IgD-negative memory B cell (primary cell): ENCODE measurements around the gene RUBCNL. TPM values are rescaled to one million over a fixed set of nuclear protein-coding genes. Genes with fewer than 3 reads are reported as not detected.

Experiments used
- H3K27ac Mint-ChIP-seq, 3 donors: one replicate each; pipeline ENCODE4 v1.8.0; 2020 to 2022; ENCODE audit warnings: mild to moderate bottlenecking in 3 of 3, mixed read lengths in 3 of 3, moderate library complexity in 1 of 3
- H3K27me3 Mint-ChIP-seq: one replicate; pipeline ENCODE4 v1.8.0; 2021; ENCODE audit warnings: mixed read lengths
- H3K36me3 Mint-ChIP-seq: one replicate; pipeline ENCODE4 v1.8.0; 2020; ENCODE audit warnings: mild to moderate bottlenecking, mixed read lengths
- H3K4me1 Mint-ChIP-seq, 3 donors: one replicate each; pipeline ENCODE4 v1.8.0; 2020 to 2022; ENCODE audit warnings: mixed read lengths in 3 of 3, mild to moderate bottlenecking in 1 of 3
- H3K4me3 Mint-ChIP-seq, 4 donors: one replicate each; pipeline ENCODE4 v1.8.0; 2020 to 2022; ENCODE audit warnings: mild to moderate bottlenecking in 4 of 4, mixed read lengths in 4 of 4, moderate library complexity in 3 of 4
- H3K9me3 Mint-ChIP-seq, 3 donors: one replicate each; pipeline ENCODE4 v1.8.0; 2020 to 2021; ENCODE audit warnings: mixed read lengths in 3 of 3, mild to moderate bottlenecking in 1 of 3
- polyA plus RNA-seq: library from polyadenylated mRNA; unstranded; fragments of 300-500 nt; fragmentation: Illumina TruSeq; gene quantifications from one replicate; pipeline ENCODE4 v1.2.3, GENCODE V29; 2021

Gene RUBCNL
- polyA plus RNA-seq, 1 donor from 2014 or later = 82.6 TPM

DNA sequence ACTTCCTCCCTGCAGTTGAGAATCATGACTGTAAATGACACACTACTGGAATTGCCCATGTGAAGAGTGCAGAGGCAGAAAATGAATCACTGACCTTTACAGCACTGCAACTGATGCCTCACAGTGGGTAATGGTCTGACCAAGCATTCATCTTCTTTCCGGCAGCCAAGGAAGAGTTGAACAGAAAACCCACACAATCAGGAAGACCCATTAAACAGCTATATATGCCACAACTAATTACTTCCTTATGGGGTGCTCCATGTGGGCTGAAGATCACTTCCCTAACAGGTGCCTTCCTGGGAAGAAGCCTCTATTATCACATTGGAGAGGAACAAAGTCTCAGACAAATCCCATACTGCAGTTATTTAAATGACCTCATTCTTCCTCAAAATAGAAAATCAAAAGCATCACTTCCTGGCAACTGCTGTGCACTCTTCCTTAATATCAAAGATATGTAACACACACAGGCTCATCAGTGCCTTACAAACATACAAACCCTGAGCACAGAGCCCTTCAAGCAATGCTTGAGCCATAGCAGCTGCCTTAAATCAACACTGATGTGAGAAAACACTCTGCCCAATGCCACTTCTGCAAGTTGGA is 45.8 kb downstream of the RUBCNL start:
- peaks cover 36 to 48% (median 48%) of the 10 kb centered on the region in 3 donors for H3K4me1 Mint-ChIP-seq
- peak overlapping the region; percentile 61 to 92 (median 73) for H3K27ac Mint-ChIP-seq
- H3K9me3 Mint-ChIP-seq = peaks cover 0 to 4% (median 0%) of the 10 kb centered on the region in 3 donors
- H3K36me3 Mint-ChIP-seq = peaks cover 6% of the 10 kb centered on the region
- no peaks in the 10 kb centered on the region for H3K27me3 Mint-ChIP-seq
- peak overlapping the region in 3 of 4 donors; percentile 5 to 52 (median 52) for H3K4me3 Mint-ChIP-seq

DNA sequence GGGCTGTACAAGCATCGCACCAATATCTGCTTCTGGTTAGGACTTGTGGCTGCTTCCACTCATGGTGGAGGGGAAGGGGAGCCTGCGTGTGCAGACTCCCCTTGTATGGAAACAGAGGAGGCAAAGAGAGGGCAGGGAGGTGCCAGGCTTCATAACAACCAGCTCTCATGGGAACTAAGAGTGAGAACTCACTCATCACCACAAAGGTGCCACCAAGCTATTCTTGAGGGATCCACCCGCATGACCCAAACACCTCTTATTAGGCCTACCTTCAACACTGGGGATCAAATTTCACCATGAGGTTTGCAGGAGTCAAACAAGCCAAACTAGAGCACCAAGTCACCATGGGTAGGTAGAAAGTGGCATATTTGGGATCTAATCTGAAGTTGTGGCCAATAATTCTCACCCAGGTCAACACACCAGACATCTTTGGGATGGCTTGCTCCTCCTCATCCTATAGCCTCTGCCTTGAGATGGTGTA is 46.4 kb downstream of the RUBCNL start:
- Mint-ChIP-seq H3K27ac (peak overlapping the region in 2 of 3 donors; percentile 73 to 92), H3K36me3 (peaks cover 6% of the 10 kb centered on the region), H3K4me1 (peaks cover 36 to 50% (median 48%) of the 10 kb centered on the region in 3 donors), H3K4me3 (peak overlapping the region in 2 of 4 donors; percentile 1 to 52), H3K27me3 (no peaks in the 10 kb centered on the region), H3K9me3 (peaks cover 0 to 4% (median 0%) of the 10 kb centered on the region in 3 donors)

DNA sequence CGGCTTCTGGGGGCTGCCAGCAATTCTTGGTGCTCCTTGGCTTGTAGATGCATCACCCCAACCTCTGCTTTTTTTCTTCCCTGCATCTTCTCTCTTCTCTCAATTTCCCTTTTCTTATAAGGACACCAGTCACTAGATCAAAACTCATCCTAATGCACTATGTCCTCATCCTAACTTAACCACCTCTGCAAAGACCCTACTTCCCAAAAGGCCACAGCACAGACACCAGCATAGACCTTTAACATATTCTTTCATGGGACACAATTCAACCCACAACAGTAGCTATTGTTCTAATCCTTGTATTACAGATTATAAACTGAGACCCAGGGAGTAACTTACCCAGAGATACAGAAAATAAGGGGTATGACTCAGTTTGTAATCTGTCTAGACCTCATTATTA is 47.0 kb downstream of the RUBCNL start:
- H3K4me1 Mint-ChIP-seq = peaks cover 36 to 54% (median 53%) of the 10 kb centered on the region in 3 donors

GRCh38 chr13:46339035-46339666 is 47.9 kb downstream of the RUBCNL start:
- peak overlapping the region in 3 of 4 donors; percentile 33 to 63 (median 52) for H3K4me3 Mint-ChIP-seq
- H3K36me3 Mint-ChIP-seq = peaks cover 6% of the 10 kb centered on the region
- peaks cover 0 to 4% (median 0%) of the 10 kb centered on the region in 3 donors for H3K9me3 Mint-ChIP-seq
- H3K27me3 Mint-ChIP-seq = no peaks in the 10 kb centered on the region
- H3K27ac Mint-ChIP-seq = peak overlapping the region; percentile 75 to 87 (median 86)
- H3K4me1 Mint-ChIP-seq = peaks cover 43 to 59% (median 58%) of the 10 kb centered on the region in 3 donors

More for the DNA sequence above, 47.0 kb downstream of the RUBCNL start:
- H3K4me3 Mint-ChIP-seq = peak overlapping the region in 2 of 4 donors; percentile 1 to 19
- H3K27ac Mint-ChIP-seq = peak overlapping the region in 2 of 3 donors; percentile 0 to 73
- no peaks in the 10 kb centered on the region for H3K27me3 Mint-ChIP-seq
- H3K36me3 Mint-ChIP-seq = peaks cover 6% of the 10 kb centered on the region
- peaks cover 0 to 4% (median 0%) of the 10 kb centered on the region in 3 donors for H3K9me3 Mint-ChIP-seq

DNA sequence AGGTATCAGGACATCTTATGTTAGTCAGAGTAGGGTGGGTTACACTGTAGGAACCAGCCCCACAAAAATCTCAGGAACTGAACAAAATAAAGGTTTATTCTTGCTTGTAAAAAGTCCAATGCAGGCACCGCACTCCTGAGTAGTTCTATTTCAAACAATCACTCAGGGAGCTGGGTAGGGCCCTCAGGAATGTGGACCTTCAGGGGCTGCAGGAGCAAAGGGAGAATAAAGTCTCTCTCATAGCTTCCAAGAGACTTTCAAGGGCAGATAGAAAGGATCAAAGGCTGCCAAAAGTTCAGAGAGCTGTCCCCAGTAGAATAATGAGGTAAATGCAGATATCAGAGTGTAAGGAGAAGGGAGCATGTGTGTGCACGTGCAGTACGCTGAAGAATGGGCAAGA is 49.4 kb downstream of the RUBCNL start:
- Mint-ChIP-seq H3K36me3 (peaks cover 6% of the 10 kb centered on the region), H3K4me1 (peaks cover 44 to 65% (median 60%) of the 10 kb centered on the region in 3 donors), H3K4me3 (peak overlapping the region in 1 of 4 donors; percentile 63)

GRCh38 chr13:46334035-46334822 is 52.8 kb downstream of the RUBCNL start:
- peaks cover 4% of the 10 kb centered on the region for H3K36me3 Mint-ChIP-seq

More for the DNA sequence above, 49.4 kb downstream of the RUBCNL start:
- Mint-ChIP-seq H3K27ac (peak overlapping the region in 1 of 3 donors; percentile 56), H3K27me3 (no peaks in the 10 kb centered on the region), H3K9me3 (peaks cover 0 to 4% (median 0%) of the 10 kb centered on the region in 3 donors)

GRCh38 chr13:46332772-46333171 is 54.3 kb downstream of the RUBCNL start:
- Mint-ChIP-seq H3K9me3 (peaks cover 0 to 4% (median 0%) of the 10 kb centered on the region in 3 donors), H3K27me3 (no peaks in the 10 kb centered on the region), H3K36me3 (peaks cover 4% of the 10 kb centered on the region), H3K27ac (no peak overlapping the region), H3K4me1 (peaks cover 16 to 31% (median 21%) of the 10 kb centered on the region in 3 donors), H3K4me3 (no peak overlapping the region)

More at GRCh38 chr13:46334035-46334822, 52.8 kb downstream of the RUBCNL start:
- Mint-ChIP-seq H3K9me3 (peaks cover 0 to 4% (median 0%) of the 10 kb centered on the region in 3 donors), H3K4me3 (no peak overlapping the region), H3K4me1 (peaks cover 19 to 39% (median 31%) of the 10 kb centered on the region in 3 donors), H3K27ac (peak overlapping the region in 2 of 3 donors; percentile 26 to 64), H3K27me3 (no peaks in the 10 kb centered on the region)

DNA sequence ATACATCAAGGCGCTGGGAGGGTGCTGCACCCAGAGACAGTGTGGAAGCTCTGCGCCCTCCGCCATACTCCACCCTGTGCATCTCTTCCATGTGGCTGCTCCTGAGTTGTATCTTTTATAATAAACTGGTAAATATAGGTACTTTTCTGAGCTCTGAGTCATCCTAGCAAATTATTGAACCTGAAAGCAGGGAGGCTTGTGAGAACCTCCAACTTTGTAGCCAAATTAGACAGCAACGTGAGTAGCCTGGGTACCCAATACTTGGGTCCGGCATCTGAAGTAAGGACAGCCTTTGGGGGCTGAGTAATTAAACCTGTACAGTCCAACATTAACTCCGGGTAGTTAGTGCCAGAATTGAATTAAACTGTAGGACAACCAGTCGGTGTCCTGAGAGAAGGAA is 57.4 kb downstream of the RUBCNL start:
- H3K4me1 Mint-ChIP-seq = peaks cover 10 to 17% (median 12%) of the 10 kb centered on the region in 3 donors
- no peak overlapping the region for H3K4me3 Mint-ChIP-seq
- no peaks in the 10 kb centered on the region for H3K36me3 Mint-ChIP-seq
- no peaks in the 10 kb centered on the region for H3K9me3 Mint-ChIP-seq
- no peaks in the 10 kb centered on the region for H3K27me3 Mint-ChIP-seq
- no peak overlapping the region for H3K27ac Mint-ChIP-seq

DNA sequence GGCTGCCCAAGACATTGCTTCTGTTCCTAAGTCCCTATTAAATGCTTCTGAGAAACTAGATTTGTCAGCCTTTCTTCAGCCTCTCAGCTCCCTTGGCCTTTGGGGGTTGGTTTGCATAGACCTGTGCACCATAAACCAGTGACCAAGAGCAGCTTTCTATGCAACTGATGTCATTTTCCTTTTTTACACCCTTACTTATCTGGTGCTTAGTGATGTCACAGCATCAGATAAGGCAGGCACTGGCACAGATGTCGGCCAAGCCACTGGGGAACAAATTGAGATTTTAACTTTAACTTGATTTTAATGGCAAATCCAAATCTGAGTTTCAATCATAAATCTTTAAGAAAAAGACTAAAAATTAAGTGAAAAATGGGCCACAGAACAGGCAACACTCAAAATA is 59.8 kb downstream of the RUBCNL start:
- H3K9me3 Mint-ChIP-seq = no peaks in the 10 kb centered on the region
- H3K27me3 Mint-ChIP-seq = no peaks in the 10 kb centered on the region
- H3K27ac Mint-ChIP-seq = no peak overlapping the region
- no peaks in the 10 kb centered on the region for H3K36me3 Mint-ChIP-seq
- H3K4me1 Mint-ChIP-seq = peaks cover 0 to 2% (median under 1%) of the 10 kb centered on the region in 3 donors
- no peak overlapping the region for H3K4me3 Mint-ChIP-seq

DNA sequence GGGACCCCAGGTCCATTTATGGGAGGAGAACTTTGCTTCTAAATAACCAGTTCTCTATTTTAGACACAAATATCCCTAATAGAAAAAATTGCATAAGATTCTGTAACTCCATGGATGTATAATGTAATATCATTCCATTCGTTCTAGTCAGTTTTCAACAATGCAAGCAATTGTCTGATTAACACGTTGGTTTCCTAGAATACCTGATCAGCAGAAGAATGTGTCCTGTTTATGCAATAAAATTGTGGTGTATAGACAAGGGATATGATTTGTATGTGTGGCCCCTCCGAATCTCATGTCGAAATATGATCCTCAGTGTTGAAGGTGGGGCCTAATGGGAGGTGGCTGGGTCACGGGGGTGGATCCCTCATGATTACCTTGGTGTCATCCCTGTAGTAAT is 62.1 kb downstream of the RUBCNL start:
- no peaks in the 10 kb centered on the region for H3K27me3 Mint-ChIP-seq
- H3K9me3 Mint-ChIP-seq = no peaks in the 10 kb centered on the region

GRCh38 chr13:46321494-46322225 is 65.4 kb downstream of the RUBCNL start:
- Mint-ChIP-seq H3K27ac (peak overlapping the region in 2 of 3 donors; percentile 10 to 36), H3K27me3 (no peaks in the 10 kb centered on the region), H3K4me3 (no peak overlapping the region), H3K4me1 (peaks cover 0 to 11% (median 11%) of the 10 kb centered on the region in 3 donors), H3K36me3 (no peaks in the 10 kb centered on the region), H3K9me3 (no peaks in the 10 kb centered on the region)

More for the DNA sequence above, 62.1 kb downstream of the RUBCNL start:
- H3K4me3 Mint-ChIP-seq = no peak overlapping the region
- H3K4me1 Mint-ChIP-seq = peaks cover 2 to 7% (median 5%) of the 10 kb centered on the region in 3 donors
- no peaks in the 10 kb centered on the region for H3K36me3 Mint-ChIP-seq
- H3K27ac Mint-ChIP-seq = no peak overlapping the region

DNA sequence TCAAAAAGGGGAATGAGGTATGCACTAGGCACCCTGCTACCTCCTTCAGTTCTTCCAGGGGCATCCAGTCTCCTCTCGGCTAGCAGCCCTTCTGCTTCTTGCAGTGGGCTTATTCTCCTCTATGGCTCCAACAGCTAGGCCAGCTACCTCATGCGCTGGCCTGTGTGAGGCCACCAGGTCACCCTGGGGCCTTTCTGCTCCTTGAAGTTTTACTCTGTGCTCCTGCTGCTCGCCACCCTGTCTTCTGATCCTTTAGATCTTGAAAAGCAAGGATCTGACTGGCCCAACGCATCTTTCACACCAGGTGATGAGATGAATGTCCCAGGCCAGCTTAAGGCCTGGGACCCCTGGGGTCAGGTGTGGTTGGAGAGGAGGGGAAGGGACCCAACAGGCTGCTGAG is 66.2 kb downstream of the RUBCNL start:
- H3K4me3 Mint-ChIP-seq = no peak overlapping the region
- no peaks in the 10 kb centered on the region for H3K36me3 Mint-ChIP-seq
- no peaks in the 10 kb centered on the region for H3K9me3 Mint-ChIP-seq
- peak overlapping the region in 1 of 3 donors; percentile 10 for H3K27ac Mint-ChIP-seq
- H3K27me3 Mint-ChIP-seq = no peaks in the 10 kb centered on the region
- H3K4me1 Mint-ChIP-seq = peaks cover 0 to 11% (median 11%) of the 10 kb centered on the region in 3 donors

DNA sequence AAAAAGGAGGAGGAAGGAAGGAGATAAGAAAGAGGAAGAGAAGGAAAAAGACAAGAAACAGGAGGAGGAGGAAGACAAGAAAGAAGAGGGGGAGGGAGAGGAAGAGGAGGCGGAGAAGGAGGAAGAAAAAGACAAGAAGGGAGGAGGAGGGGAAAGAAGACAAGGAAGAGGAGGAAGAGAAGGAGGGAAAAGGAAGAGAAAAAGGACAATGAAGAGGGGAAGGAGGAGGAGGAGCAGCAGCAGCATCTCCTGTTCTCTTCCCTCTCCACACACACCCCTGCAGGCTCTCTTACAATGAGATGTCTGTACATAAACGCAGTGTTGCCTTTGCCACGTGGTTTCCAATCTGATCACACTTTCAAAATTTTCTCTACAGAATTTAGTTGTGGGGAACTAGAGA is 66.6 kb downstream of the RUBCNL start:
- peaks cover 2% of the 10 kb centered on the region for H3K36me3 Mint-ChIP-seq
- no peaks in the 10 kb centered on the region for H3K9me3 Mint-ChIP-seq
- H3K27ac Mint-ChIP-seq = no peak overlapping the region
- no peaks in the 10 kb centered on the region for H3K27me3 Mint-ChIP-seq
- peaks cover 0 to 11% (median 11%) of the 10 kb centered on the region in 3 donors for H3K4me1 Mint-ChIP-seq
- H3K4me3 Mint-ChIP-seq = no peak overlapping the region

GRCh38 chr13:46318986-46319385 is 68.1 kb downstream of the RUBCNL start:
- Mint-ChIP-seq H3K4me1 (peaks cover 0 to 11% (median 11%) of the 10 kb centered on the region in 3 donors), H3K36me3 (peaks cover 3% of the 10 kb centered on the region), H3K27ac (no peak overlapping the region), H3K4me3 (no peak overlapping the region), H3K27me3 (no peaks in the 10 kb centered on the region), H3K9me3 (no peaks in the 10 kb centered on the region)
